HFF-Myc (cell line): Measurements from ENCODE around the gene SUPT5H.
A peak's percentile ranks its signal among the peaks of the same experiment; 100 is the strongest.

Source experiments
- DNase-seq: peaks from one replicate; pipeline ENCODE4 v3.0.0-alpha.2; 2011; ENCODE audit warnings: low read depth; ENCODE audit errors: extremely low read depth
- H3K4me3 ChIP-seq: replicated peaks from 2 replicates; pipeline ENCODE4 v1.5.1; 2011; ENCODE audit warnings: low read depth, mild to moderate bottlenecking, control low read depth, low read length
- CTCF ChIP-seq: IDR thresholded peaks from 2 replicates; pipeline ENCODE4 v1.5.1; 2012; ENCODE audit warnings: mild to moderate bottlenecking, low read depth, low read length, control low read depth; ENCODE audit errors: missing control alignments

Gene SUPT5H

DNA sequence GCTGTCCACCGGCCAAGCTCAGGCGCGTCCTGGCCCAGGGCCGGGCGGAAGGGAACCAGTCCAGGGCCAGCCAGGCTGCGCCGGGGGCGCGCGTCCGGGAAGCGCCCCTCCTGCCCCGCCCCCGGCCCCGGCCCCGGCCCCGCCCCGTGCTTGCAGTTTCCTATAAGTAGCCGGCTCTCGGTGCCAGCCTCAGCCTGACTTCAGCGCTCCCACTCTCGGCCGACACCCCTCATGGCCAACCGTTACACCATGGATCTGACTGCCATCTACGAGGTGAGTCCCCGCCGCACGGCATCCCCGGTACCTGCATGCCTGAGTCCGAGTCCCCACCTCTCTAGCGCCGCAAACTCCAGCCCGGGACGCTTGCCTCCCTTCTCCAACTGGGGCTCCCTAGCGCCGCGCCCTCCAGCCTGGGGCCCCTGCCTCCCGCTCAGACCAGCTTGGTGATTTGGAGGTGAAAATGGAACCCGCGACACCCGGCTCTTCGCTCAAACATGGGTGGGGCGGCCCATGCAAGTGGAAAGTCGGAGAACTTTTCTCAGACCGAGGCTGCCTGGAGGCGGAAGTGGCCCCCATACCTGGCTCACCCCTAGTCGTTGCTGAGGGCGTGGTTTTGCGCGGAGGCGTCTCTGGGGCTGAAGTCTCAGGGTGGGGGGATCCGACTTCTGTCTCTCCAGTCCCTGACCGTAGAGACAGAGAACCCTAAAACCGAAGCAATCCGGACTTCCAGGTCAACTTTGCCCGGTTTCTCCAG lies 38.5 kb upstream of the SUPT5H start, which contains the start of gene ZFP36:
TSS of gene ZFP36 (plus strand) at position 192 of the 754 bp plus-strand sequence. CDS start at position 250, 58 bp downstream.
- no peak for TF ChIP-seq CTCF
- DNase-seq: no peak
- H3K4me3 ChIP-seq: peak within 1 kb of the TSS; percentile 96

DNA sequence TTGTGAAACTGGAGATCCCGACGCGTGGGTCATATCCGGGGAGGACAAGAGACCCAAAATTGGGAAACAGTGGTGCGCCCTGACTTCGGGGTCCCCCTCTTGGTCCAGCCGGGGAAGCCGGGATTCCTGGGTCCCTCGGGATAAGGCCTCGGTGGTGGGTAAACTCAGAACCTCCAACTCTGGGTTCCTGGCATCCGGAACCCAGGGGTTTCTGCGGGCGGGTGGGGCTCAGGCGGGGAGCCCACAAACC lies 38.0 kb upstream of the SUPT5H start:
- DNase-seq: no peak
- H3K4me3 ChIP-seq: peak overlapping the region; percentile 96
- no peak for TF ChIP-seq CTCF

DNA sequence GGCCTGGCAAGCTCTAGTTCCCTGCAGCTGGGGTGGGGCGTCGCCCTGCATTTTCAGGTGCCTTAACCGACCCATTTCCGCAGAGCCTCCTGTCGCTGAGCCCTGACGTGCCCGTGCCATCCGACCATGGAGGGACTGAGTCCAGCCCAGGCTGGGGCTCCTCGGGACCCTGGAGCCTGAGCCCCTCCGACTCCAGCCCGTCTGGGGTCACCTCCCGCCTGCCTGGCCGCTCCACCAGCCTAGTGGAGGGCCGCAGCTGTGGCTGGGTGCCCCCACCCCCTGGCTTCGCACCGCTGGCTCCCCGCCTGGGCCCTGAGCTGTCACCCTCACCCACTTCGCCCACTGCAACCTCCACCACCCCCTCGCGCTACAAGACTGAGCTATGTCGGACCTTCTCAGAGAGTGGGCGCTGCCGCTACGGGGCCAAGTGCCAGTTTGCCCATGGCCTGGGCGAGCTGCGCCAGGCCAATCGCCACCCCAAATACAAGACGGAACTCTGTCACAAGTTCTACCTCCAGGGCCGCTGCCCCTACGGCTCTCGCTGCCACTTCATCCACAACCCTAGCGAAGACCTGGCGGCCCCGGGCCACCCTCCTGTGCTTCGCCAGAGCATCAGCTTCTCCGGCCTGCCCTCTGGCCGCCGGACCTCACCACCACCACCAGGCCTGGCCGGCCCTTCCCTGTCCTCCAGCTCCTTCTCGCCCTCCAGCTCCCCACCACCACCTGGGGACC lies 37.6 kb upstream of the SUPT5H start:
- no peak for TF ChIP-seq CTCF
- peak overlapping the region; percentile 96 for H3K4me3 ChIP-seq
- DNase-seq: no peak

DNA sequence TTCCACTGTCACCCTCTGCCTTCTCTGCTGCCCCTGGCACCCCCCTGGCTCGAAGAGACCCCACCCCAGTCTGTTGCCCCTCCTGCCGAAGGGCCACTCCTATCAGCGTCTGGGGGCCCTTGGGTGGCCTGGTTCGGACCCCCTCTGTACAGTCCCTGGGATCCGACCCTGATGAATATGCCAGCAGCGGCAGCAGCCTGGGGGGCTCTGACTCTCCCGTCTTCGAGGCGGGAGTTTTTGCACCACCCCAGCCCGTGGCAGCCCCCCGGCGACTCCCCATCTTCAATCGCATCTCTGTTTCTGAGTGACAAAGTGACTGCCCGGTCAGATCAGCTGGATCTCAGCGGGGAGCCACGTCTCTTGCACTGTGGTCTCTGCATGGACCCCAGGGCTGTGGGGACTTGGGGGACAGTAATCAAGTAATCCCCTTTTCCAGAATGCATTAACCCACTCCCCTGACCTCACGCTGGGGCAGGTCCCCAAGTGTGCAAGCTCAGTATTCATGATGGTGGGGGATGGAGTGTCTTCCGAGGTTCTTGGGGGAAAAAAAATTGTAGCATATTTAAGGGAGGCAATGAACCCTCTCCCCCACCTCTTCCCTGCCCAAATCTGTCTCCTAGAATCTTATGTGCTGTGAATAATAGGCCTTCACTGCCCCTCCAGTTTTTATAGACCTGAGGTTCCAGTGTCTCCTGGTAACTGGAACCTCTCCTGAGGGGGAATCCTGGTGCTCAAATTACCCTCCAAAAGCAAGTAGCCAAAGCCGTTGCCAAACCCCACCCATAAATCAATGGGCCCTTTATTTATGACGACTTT lies 36.8 kb upstream of the SUPT5H start:
- no peak for TF ChIP-seq CTCF
- peak overlapping the region; percentile 96 for H3K4me3 ChIP-seq
- DNase-seq: no peak

GRCh38 chr19:39409208-39410016 lies 36.0 kb upstream of the SUPT5H start:
- H3K4me3 ChIP-seq: peak overlapping the region; percentile 96
- DNase-seq: no peak
- no peak for TF ChIP-seq CTCF
